HepG2 (cell line): ENCODE results near the gene MORN3. TPM values are rescaled to one million over a fixed set of nuclear protein-coding genes. Genes with fewer than 3 reads are reported as not detected.
A peak's percentile ranks its signal among the peaks of the same experiment; 100 is the strongest.

Source experiments
- ARNTL ChIP-seq: sonication (generic); formaldehyde crosslinking; IDR thresholded peaks from 2 replicates; pipeline ENCODE4 v1.4.0; 2020; ENCODE audit warnings: mild to moderate bottlenecking, missing genetic modification reagents
- CBX1 ChIP-seq: IDR thresholded peaks from one replicate; pipeline ENCODE4 v1.6.1; 2016; ENCODE audit warnings: antibody characterized with exemption, low read depth
- IRF2 ChIP-seq: IDR thresholded peaks from 2 replicates; pipeline ENCODE4 v1.6.1; 2018; ENCODE audit warnings: missing genetic modification reagents, missing compliant biosample characterization
- KLF6 ChIP-seq: IDR thresholded peaks from 2 replicates; pipeline ENCODE4 v1.8.0; 2016; ENCODE audit warnings: missing biosample characterization, missing genetic modification reagents
- PHF21A ChIP-seq: sonication (generic); formaldehyde crosslinking; IDR thresholded peaks from 2 replicates; pipeline ENCODE4 v1.5.0; 2020; ENCODE audit warnings: mild to moderate bottlenecking, missing genetic modification reagents
- RAD51 ChIP-seq: fragments of 450-650 bp; IDR thresholded peaks from 2 replicates; pipeline ENCODE4 v1.6.1; 2016; ENCODE audit warnings: borderline replicate concordance
- SAP130 ChIP-seq: IDR thresholded peaks from 2 replicates; pipeline ENCODE4 v1.6.1; 2016; ENCODE audit warnings: low read depth
- ZFP90 ChIP-seq: sonication (generic); formaldehyde crosslinking; IDR thresholded peaks from 2 replicates; pipeline ENCODE4 v1.8.0; 2022; ENCODE audit warnings: missing genetic modification reagents, mild to moderate bottlenecking, inconsistent platforms, borderline replicate concordance
- ZNF232 ChIP-seq: sonication (generic); formaldehyde crosslinking; IDR thresholded peaks from 2 replicates; pipeline ENCODE4 v1.4.0; 2020; ENCODE audit warnings: missing genetic modification reagents, borderline replicate concordance
- ZNF737 ChIP-seq: sonication (generic); formaldehyde crosslinking; IDR thresholded peaks from 2 replicates; pipeline ENCODE4 v1.5.0; 2020; ENCODE audit warnings: missing genetic modification reagents, mild to moderate bottlenecking, borderline replicate concordance
- ZNF768 ChIP-seq: sonication (generic); formaldehyde crosslinking; IDR thresholded peaks from 2 replicates; pipeline ENCODE4 v1.4.0; 2020; ENCODE audit warnings: missing genetic modification reagents
- ZZZ3 ChIP-seq: sonication (generic); formaldehyde crosslinking; IDR thresholded peaks from 2 replicates; pipeline ENCODE4 v1.4.0; 2020; ENCODE audit warnings: missing genetic modification reagents, mild to moderate bottlenecking, borderline replicate concordance
- polyA plus RNA-seq, 8 experiments: library from polyadenylated mRNA; depleted of rRNA in 3 of 8; stranded (reverse) in 7 of 8; unstranded in 1 of 8; fragments of >200 nt; fragmentation: Illumina TruSeq in 4 of 8; extraction: Trizol in 4 of 8; gene quantifications; 2 replicates each; pipeline versions ENCODE4 v1.2.1 to v1.2.3, GENCODE V29; 2011 to 2016; ENCODE audit warnings: low read depth in 4 of 8, missing spikeins in 1 of 8, mixed read lengths in 1 of 8; ENCODE audit not compliant: insufficient read depth in 1 of 8
- total RNA-seq, 5 experiments: library from RNA; depleted of rRNA; stranded (reverse); fragments of >200 nt; fragmentation: Illumina TruSeq; extraction: Trizol; gene quantifications; 2 replicates each; pipeline ENCODE4 v1.2.3, GENCODE V29; 2016; ENCODE audit warnings: low read depth in 1 of 5
- TF ChIP-seq, protein P1 (sequence below): sonication (generic); formaldehyde crosslinking; IDR thresholded peaks from 2 replicates; pipeline ENCODE4 v1.4.0; 2020; ENCODE audit warnings: mild to moderate bottlenecking, missing genetic modification reagents
- TF ChIP-seq, protein P2 (sequence below): sonication (generic); formaldehyde crosslinking; conservative IDR thresholded peaks from 2 replicates; pipeline ENCODE4 v1.8.0; 2022; ENCODE audit warnings: missing genetic modification reagents
- TF ChIP-seq, protein P3 (sequence below): sonication (generic); formaldehyde crosslinking; IDR thresholded peaks from 2 replicates; pipeline ENCODE4 v1.4.0; 2020; ENCODE audit warnings: missing genetic modification reagents
- TF ChIP-seq, protein P4 (sequence below): sonication (generic); formaldehyde crosslinking; IDR thresholded peaks from 2 replicates; pipeline ENCODE4 v1.4.0; 2020; ENCODE audit warnings: mild to moderate bottlenecking, missing genetic modification reagents
- TF ChIP-seq, protein P5 (sequence below): sonication (generic); formaldehyde crosslinking; IDR thresholded peaks from 2 replicates; pipeline ENCODE4 v1.8.0; 2022; ENCODE audit warnings: low read depth, missing genetic modification reagents

MORN3 gene
- total and polyA plus RNA-seq, 2 of the 13 experiments (the other 11 are each of a cell fraction or from before 2014, with no cell fraction given), result 1.1 to 2.0 TPM

DNA sequence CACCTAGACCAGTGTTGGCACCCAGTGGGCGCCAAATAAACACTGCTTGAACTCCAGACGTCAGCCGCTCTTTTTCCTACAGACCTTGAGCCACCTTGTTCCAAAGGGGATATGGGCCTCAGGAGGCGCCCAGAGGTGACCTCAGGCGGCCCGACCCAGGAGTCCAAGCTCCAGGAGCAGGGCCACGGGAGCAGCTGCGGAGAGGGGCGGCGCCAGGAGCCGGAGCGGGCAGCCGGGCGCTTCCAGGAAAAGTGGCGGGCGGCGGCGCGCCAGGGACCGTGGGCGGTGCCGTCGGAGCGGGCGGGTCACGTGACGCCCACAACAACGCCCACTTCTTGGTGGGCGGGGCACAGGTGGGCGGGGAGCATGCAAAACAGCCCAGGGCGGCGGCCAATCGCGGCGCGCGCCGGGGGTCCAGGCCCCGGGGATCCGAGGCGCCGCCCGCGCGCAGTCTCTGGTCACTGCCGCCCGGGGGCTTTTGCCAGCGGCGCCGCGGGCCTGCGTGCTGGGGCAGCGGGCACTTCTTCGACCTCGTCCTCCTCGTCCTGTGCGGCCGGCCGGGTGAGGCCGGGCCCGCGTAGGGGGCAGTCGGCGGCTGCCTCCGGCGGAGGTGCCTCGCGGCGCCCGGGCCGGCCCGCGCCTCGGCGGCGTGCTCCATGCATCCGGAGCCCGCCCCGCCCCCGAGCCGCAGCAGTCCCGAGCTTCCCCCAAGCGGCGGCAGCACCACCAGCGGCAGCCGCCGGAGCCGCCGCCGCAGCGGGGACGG lies 43.2 kb downstream of the MORN3 start, which contains the start of gene ORAI1 (continued):
- TF ChIP-seq IRF2 (CRISPR knock-in tag) (no peak), ZFP90 (CRISPR knock-in tag) (peak; percentile 35; the same call in 1 of the 2 replicates), PHF21A (0 out of 2 replicates have a peak, but pooled peaks have one; percentile 28), ARNTL (CRISPR knock-in tag) (peak; percentile 54; the same call in 1 of the 2 replicates), CBX1 (peak; percentile 13), KLF6 (CRISPR knock-in tag) (peak; percentile 53; the same call in 1 of the 2 replicates), SAP130 (CRISPR knock-in tag) (peak; percentile 79), ZNF737 (CRISPR knock-in tag) (no peak), ZZZ3 (CRISPR knock-in tag) (no peak), RAD51 (peak; percentile 95), ZNF768 (CRISPR knock-in tag) (peak; percentile 91), ZNF232 (CRISPR knock-in tag) (0 out of 2 replicates have a peak, but pooled peaks have one; percentile 27)
- TF ChIP-seq, protein P1, sequence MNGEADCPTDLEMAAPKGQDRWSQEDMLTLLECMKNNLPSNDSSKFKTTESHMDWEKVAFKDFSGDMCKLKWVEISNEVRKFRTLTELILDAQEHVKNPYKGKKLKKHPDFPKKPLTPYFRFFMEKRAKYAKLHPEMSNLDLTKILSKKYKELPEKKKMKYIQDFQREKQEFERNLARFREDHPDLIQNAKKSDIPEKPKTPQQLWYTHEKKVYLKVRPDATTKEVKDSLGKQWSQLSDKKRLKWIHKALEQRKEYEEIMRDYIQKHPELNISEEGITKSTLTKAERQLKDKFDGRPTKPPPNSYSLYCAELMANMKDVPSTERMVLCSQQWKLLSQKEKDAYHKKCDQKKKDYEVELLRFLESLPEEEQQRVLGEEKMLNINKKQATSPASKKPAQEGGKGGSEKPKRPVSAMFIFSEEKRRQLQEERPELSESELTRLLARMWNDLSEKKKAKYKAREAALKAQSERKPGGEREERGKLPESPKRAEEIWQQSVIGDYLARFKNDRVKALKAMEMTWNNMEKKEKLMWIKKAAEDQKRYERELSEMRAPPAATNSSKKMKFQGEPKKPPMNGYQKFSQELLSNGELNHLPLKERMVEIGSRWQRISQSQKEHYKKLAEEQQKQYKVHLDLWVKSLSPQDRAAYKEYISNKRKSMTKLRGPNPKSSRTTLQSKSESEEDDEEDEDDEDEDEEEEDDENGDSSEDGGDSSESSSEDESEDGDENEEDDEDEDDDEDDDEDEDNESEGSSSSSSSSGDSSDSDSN (CRISPR knock-in tag), result peak; percentile 85
- TF ChIP-seq, protein P2, sequence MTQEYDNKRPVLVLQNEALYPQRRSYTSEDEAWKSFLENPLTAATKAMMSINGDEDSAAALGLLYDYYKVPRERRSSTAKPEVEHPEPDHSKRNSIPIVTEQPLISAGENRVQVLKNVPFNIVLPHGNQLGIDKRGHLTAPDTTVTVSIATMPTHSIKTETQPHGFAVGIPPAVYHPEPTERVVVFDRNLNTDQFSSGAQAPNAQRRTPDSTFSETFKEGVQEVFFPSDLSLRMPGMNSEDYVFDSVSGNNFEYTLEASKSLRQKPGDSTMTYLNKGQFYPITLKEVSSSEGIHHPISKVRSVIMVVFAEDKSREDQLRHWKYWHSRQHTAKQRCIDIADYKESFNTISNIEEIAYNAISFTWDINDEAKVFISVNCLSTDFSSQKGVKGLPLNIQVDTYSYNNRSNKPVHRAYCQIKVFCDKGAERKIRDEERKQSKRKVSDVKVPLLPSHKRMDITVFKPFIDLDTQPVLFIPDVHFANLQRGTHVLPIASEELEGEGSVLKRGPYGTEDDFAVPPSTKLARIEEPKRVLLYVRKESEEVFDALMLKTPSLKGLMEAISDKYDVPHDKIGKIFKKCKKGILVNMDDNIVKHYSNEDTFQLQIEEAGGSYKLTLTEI (CRISPR knock-in tag), result no peak
- TF ChIP-seq, protein P3, sequence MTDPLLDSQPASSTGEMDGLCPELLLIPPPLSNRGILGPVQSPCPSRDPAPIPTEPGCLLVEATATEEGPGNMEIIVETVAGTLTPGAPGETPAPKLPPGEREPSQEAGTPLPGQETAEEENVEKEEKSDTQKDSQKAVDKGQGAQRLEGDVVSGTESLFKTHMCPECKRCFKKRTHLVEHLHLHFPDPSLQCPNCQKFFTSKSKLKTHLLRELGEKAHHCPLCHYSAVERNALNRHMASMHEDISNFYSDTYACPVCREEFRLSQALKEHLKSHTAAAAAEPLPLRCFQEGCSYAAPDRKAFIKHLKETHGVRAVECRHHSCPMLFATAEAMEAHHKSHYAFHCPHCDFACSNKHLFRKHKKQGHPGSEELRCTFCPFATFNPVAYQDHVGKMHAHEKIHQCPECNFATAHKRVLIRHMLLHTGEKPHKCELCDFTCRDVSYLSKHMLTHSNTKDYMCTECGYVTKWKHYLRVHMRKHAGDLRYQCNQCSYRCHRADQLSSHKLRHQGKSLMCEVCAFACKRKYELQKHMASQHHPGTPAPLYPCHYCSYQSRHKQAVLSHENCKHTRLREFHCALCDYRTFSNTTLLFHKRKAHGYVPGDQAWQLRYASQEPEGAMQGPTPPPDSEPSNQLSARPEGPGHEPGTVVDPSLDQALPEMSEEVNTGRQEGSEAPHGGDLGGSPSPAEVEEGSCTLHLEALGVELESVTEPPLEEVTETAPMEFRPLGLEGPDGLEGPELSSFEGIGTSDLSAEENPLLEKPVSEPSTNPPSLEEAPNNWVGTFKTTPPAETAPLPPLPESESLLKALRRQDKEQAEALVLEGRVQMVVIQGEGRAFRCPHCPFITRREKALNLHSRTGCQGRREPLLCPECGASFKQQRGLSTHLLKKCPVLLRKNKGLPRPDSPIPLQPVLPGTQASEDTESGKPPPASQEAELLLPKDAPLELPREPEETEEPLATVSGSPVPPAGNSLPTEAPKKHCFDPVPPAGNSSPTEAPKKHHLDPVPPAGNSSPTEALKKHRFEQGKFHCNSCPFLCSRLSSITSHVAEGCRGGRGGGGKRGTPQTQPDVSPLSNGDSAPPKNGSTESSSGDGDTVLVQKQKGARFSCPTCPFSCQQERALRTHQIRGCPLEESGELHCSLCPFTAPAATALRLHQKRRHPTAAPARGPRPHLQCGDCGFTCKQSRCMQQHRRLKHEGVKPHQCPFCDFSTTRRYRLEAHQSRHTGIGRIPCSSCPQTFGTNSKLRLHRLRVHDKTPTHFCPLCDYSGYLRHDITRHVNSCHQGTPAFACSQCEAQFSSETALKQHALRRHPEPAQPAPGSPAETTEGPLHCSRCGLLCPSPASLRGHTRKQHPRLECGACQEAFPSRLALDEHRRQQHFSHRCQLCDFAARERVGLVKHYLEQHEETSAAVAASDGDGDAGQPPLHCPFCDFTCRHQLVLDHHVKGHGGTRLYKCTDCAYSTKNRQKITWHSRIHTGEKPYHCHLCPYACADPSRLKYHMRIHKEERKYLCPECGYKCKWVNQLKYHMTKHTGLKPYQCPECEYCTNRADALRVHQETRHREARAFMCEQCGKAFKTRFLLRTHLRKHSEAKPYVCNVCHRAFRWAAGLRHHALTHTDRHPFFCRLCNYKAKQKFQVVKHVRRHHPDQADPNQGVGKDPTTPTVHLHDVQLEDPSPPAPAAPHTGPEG (CRISPR knock-in tag), result peak; percentile 81; the same call in 1 of the 2 replicates
- TF ChIP-seq, protein P4, sequence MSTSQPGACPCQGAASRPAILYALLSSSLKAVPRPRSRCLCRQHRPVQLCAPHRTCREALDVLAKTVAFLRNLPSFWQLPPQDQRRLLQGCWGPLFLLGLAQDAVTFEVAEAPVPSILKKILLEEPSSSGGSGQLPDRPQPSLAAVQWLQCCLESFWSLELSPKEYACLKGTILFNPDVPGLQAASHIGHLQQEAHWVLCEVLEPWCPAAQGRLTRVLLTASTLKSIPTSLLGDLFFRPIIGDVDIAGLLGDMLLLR (CRISPR knock-in tag), result no peak
- TF ChIP-seq, protein P5, sequence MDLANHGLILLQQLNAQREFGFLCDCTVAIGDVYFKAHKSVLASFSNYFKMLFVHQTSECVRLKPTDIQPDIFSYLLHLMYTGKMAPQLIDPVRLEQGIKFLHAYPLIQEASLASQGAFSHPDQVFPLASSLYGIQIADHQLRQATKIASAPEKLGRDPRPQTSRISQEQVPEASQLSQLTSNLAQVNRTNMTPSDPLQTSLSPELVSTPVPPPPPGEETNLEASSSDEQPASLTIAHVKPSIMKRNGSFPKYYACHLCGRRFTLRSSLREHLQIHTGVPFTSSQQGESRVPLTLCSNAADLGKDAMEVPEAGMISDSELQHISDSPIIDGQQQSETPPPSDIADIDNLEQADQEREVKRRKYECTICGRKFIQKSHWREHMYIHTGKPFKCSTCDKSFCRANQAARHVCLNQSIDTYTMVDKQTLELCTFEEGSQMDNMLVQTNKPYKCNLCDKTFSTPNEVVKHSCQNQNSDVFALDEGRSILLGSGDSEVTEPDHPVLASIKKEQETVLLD, result no peak
